ENCODE measurements around the gene ELF5.

GRCh38 chr11:34558673-34559072 is 45.1 kb upstream of the ELF5 start:
- TF ChIP-seq CTCF (IDR thresholded peaks at IDR 0.05) (no peak), POLR2AphosphoS5 (IDR thresholded peaks at IDR 0.05) (no peak), POLR2A (IDR thresholded peaks at IDR 0.05) (no peak)
